HepG2 (cell line): Measurements from ENCODE around the gene STAT1. TPM values are rescaled to one million over a fixed set of nuclear protein-coding genes. Genes with fewer than 3 reads are reported as not detected.

Experiments used
- ATAC-seq: fragments of 200-7000 bp; cut with Tn5 transposase; 3 replicates; pipeline ENCODE4 v1.9.1; 2020; ENCODE audit warnings: mild to moderate bottlenecking, moderate library complexity
- BruUV-seq: library from RNA; stranded (reverse); fragments of 400-500 nt; replicated peaks from 2 replicates; lab custom pipeline; 2021; lab: Mats Ljungman, UMichigan
- CTCF ChIA-PET: fragments of 300-600 bp; formaldehyde crosslinking; extraction: SDS; loops from one replicate; lab custom pipeline; 2021; ENCODE audit warnings: low total read pairs, inconsistent platforms, low intra/inter-chr PET ratio; lab: Yijun Ruan, JAX
- POLR2A ChIA-PET: fragments of 350-600 bp; sonication (Branson Sonifier 250); formaldehyde crosslinking; loops from one replicate; lab custom pipeline; 2020; ENCODE audit warnings: antibody characterized with exemption, inconsistent platforms; lab: Yijun Ruan, JAX
- DNase-seq: peaks from one replicate; pipeline ENCODE4 v3.0.0-alpha.2; 2015; ENCODE audit warnings: low spot score
- FAIRE-seq: peaks from 3 replicates; lab custom pipeline; 2011; peaks lifted over from hg19 to GRCh38; lab: Jason Lieb, UNC
- H2AFZ ChIP-seq: one replicate; pipeline ENCODE4 v1.6.1; 2011; ENCODE audit warnings: low read length, inconsistent platforms
- H3K27ac ChIP-seq: fragments of 300-600 bp; 3 replicates; pipeline ENCODE4 v1.8.0; 2011; ENCODE audit warnings: mixed run types, mild to moderate bottlenecking, mixed read lengths, low read length, inconsistent platforms; ENCODE audit not compliant: insufficient read depth; ENCODE audit errors: extremely low read length
- H3K27me3 ChIP-seq, 2 experiments: fragments of 200-600 bp in 1 of 2; 2 replicates in 1 of 2; 3 replicates in 1 of 2; pipeline versions ENCODE4 v1.6.0 to v1.8.0; 2011; ENCODE audit warnings: low read length in 2 of 2, mild to moderate bottlenecking in 2 of 2, moderate library complexity in 2 of 2, inconsistent platforms in 1 of 2; ENCODE audit not compliant: insufficient read depth in 2 of 2, control insufficient read depth in 1 of 2
- H3K36me3 ChIP-seq, 2 experiments: fragments of 200-600 bp in 1 of 2; replicated peaks in 1 of 2; 2 replicates in 1 of 2; 3 replicates in 1 of 2; pipeline versions ENCODE4 v1.5.1 to v1.8.0; 2011; ENCODE audit warnings: low read length in 2 of 2, inconsistent platforms in 1 of 2; ENCODE audit not compliant: insufficient read depth in 2 of 2, control insufficient read depth in 1 of 2
- H3K4me1 ChIP-seq: 2 replicates; pipeline ENCODE4 v1.5.1; 2012; ENCODE audit warnings: low read length, inconsistent platforms; ENCODE audit not compliant: insufficient read depth
- H3K4me2 ChIP-seq: 2 replicates; pipeline ENCODE4 v1.6.0; 2011; ENCODE audit warnings: low read depth, low read length, inconsistent platforms
- H3K4me3 ChIP-seq, 3 experiments: fragments of 200-600 bp in 1 of 3; sonication (generic), shearing (Covaris generic) in 1 of 3; replicated peaks in 1 of 3; 2 replicates each; pipeline ENCODE4 v1.5.1; 2011 to 2016; ENCODE audit warnings: low read length in 3 of 3, inconsistent platforms in 2 of 3, low read depth in 2 of 3, mild to moderate bottlenecking in 2 of 3, control low read depth in 1 of 3, mixed read lengths in 1 of 3; ENCODE audit not compliant: insufficient read depth in 1 of 3
- H3K79me2 ChIP-seq: one replicate; pipeline ENCODE4 v1.6.1; 2011; ENCODE audit warnings: low read length, inconsistent platforms; ENCODE audit not compliant: insufficient read depth
- H3K9ac ChIP-seq: 2 replicates; pipeline ENCODE4 v1.6.0; 2011; ENCODE audit warnings: mild to moderate bottlenecking, low read depth, low read length, inconsistent platforms; ENCODE audit not compliant: insufficient read depth
- H3K9me3 ChIP-seq: 2 replicates; pipeline ENCODE4 v1.5.1; 2012; ENCODE audit warnings: mild to moderate bottlenecking, low read length
- H4K20me1 ChIP-seq: 2 replicates; pipeline ENCODE4 v1.6.0; 2011; ENCODE audit warnings: inconsistent platforms, mild to moderate bottlenecking, low read length, moderate library complexity; ENCODE audit not compliant: insufficient read depth
- CENPT ChIP-seq: sonication (generic); formaldehyde crosslinking; IDR thresholded peaks from 2 replicates; pipeline ENCODE4 v1.8.0; 2022; ENCODE audit warnings: low read depth, mild to moderate bottlenecking, moderate library complexity, missing genetic modification reagents
- HNF4G ChIP-seq, 2 experiments: sonication (generic) in 1 of 2; formaldehyde crosslinking in 1 of 2; IDR thresholded peaks; 2 replicates each; pipeline versions ENCODE4 v1.4.0 to v1.6.1; 2011 to 2020; ENCODE audit warnings: borderline replicate concordance in 2 of 2, low read depth in 2 of 2, mild to moderate bottlenecking in 2 of 2, low read length in 1 of 2, missing genetic modification reagents in 1 of 2, moderate library complexity in 1 of 2
- KLF11 ChIP-seq: IDR thresholded peaks from 2 replicates; pipeline ENCODE4 v1.6.1; 2016; ENCODE audit warnings: missing compliant biosample characterization
- PHF20 ChIP-seq: sonication (generic); formaldehyde crosslinking; IDR thresholded peaks from 2 replicates; pipeline ENCODE4 v1.5.0; 2020; ENCODE audit warnings: mild to moderate bottlenecking, missing genetic modification reagents
- SMARCE1 ChIP-seq: fragments of 450-650 bp; IDR thresholded peaks from 2 replicates; pipeline ENCODE4 v1.6.1; 2017; ENCODE audit warnings: borderline replicate concordance
- ZNF350 ChIP-seq: sonication (generic); formaldehyde crosslinking; IDR thresholded peaks from 2 replicates; pipeline ENCODE4 v1.4.0; 2020; ENCODE audit warnings: mild to moderate bottlenecking, low read depth, missing genetic modification reagents, borderline replicate concordance
- ZNF431 ChIP-seq: sonication (generic); formaldehyde crosslinking; IDR thresholded peaks from 2 replicates; pipeline ENCODE4 v1.9.0; 2022; ENCODE audit warnings: missing genetic modification reagents, low read depth, mild to moderate bottlenecking, borderline replicate concordance
- ZNF766 ChIP-seq: sonication (generic); formaldehyde crosslinking; IDR thresholded peaks from 2 replicates; pipeline ENCODE4 v1.5.0; 2020; ENCODE audit warnings: missing genetic modification reagents, borderline replicate concordance
- WGBS: methylation state at CpG from one replicate; pipeline ENCODE4 v1.1.6; 2017; ENCODE audit warnings: low lambda C conversion rate; 5-methylcytosine and 5-hydroxymethylcytosine counted together
- in situ Hi-C: cut with HindIII; loops from 2 replicates; pipeline ENCODE4 v1.10.0; 2017; ENCODE audit warnings: low pct_unique_long_range_greater_than_20kb; ENCODE audit not compliant: extremely low pct_ligation_motif_present
- intact Hi-C: fragments of 100-400 bp; cut with micrococcal nuclease; formaldehyde crosslinking; loops from one replicate; pipeline ENCODE4 v1.10.0; 2022; ENCODE audit not compliant: unreplicated experiment
- polyA plus RNA-seq, 8 experiments: library from polyadenylated mRNA; depleted of rRNA in 3 of 8; stranded (reverse) in 7 of 8; unstranded in 1 of 8; fragments of >200 nt; fragmentation: Illumina TruSeq in 4 of 8; extraction: Trizol in 4 of 8; gene quantifications; 2 replicates each; pipeline versions ENCODE4 v1.2.1 to v1.2.3, GENCODE V29; 2011 to 2016; ENCODE audit warnings: low read depth in 4 of 8, missing spikeins in 1 of 8, mixed read lengths in 1 of 8; ENCODE audit not compliant: insufficient read depth in 1 of 8
- total RNA-seq, 5 experiments: library from RNA; depleted of rRNA; stranded (reverse); fragments of >200 nt; fragmentation: Illumina TruSeq; extraction: Trizol; gene quantifications; 2 replicates each; pipeline ENCODE4 v1.2.3, GENCODE V29; 2016; ENCODE audit warnings: low read depth in 1 of 5

STAT1 gene
- total and polyA plus RNA-seq, 2 of the 13 experiments (the other 11 are each of a cell fraction or from before 2014, with no cell fraction given), result 21.8 to 59.6 TPM

DNA sequence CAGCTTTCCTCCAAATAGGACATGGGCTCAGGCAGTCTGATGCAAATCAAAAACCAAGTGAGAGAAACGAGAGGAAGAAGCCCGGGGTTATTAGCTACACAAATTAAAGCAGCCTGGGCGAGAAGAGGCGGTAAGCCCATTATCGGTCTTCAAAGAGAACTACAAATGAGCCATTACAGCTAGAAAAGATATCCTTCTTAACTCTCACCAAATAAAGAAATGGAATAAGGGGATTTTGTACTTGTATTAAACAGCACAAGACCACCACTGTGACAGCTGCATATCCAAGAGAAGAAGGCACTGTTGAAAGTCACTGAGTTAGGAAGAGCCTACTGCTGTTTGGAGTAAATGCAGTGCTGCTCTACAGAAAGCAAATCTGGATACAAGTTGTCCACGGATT is 32.6 kb downstream of the STAT1 start (continued):
- no peak for TF ChIP-seq HNF4G (IDR thresholded peaks at IDR 0.05; ENCODE audit: borderline replicate concordance, low read depth, low read length)
- TF ChIP-seq HNF4G (CRISPR knock-in tag; IDR thresholded peaks at IDR 0.05; ENCODE audit: borderline replicate concordance, low read depth), result no peak

DNA sequence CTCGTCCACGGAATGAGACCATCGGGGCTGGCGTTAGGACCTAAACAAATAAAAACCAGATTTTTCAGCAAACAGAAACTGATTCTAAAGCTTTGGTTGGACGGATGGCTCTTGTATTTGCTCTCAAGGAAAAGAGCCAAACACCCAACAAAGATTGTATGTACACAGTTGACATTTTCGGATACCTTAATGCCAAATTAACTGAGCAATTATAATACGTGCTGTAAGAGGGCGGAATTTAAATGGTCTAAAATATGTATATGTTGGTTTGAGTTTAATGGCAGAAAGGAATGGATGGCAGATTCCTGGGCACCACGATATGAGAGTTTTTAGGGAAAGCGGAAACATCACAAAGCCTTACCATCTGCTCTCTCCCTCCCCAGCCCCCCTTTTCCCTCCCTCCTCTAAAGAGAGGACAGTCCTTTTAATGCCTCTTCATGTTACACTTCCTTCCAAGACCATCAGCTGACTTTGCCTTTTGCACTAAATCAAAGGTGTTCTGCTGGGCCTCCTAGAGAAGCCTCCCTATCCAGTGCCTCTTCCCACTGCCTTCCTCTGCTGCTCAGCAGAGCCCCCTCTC is 33.3 kb downstream of the STAT1 start:
- H4K20me1 ChIP-seq, result no peaks in the 10 kb centered on the region
- BruUV-seq, result no TSS peak
- no peak overlapping the region for H3K9ac ChIP-seq
- FAIRE-seq (no peak), DNase-seq (no peak), ATAC-seq (no peak)
- H3K9me3 ChIP-seq, result no peaks in the 10 kb centered on the region
- WGBS, result 96% methylated on average over 10 of the region's 10 CpGs
- H3K4me1 ChIP-seq, result no peaks in the 10 kb centered on the region
- CTCF ChIA-PET, result no interaction called here
- TF ChIP-seq CENPT (CRISPR knock-in tag) (no peak), SMARCE1 (no peak), ZNF350 (CRISPR knock-in tag) (no peak), ZNF766 (CRISPR knock-in tag) (no peak), PHF20 (no peak), KLF11 (CRISPR knock-in tag) (no peak), ZNF431 (no peak)
- H3K4me3 ChIP-seq, result no peak overlapping the region
- H3K4me2 ChIP-seq, result no peak overlapping the region
- no peak overlapping the region for H3K27ac ChIP-seq
- POLR2A ChIA-PET, result no interaction called here
- in situ Hi-C loops, result no loop called here
- no peaks in the 10 kb centered on the region for H3K79me2 ChIP-seq
- no peaks in the 10 kb centered on the region for H3K27me3 ChIP-seq
- intact Hi-C loops, result loop anchor here (10.0 kb wide), 1 partner anchor 376 kb away; no protein-coding TSS in a partner anchor
- H3K36me3 ChIP-seq, result peaks cover 41 to 93% of the 10 kb centered on the region in 2 experiments
- no peak overlapping the region for H2AFZ ChIP-seq
